IMR-90 (cell line): ENCODE results near the gene DKK3. TPM values are rescaled to one million over a fixed set of nuclear protein-coding genes. Genes with fewer than 3 reads are reported as not detected.

Experiments
- ATAC-seq: fragments of 200-7000 bp; cut with Tn5 transposase; 2 replicates; pipeline ENCODE4 v1.9.1; 2020; ENCODE audit warnings: low read depth, mild to moderate bottlenecking, moderate library complexity
- BruUV-seq: library from RNA; stranded (reverse); fragments of 400-500 nt; replicated peaks from 2 replicates; lab custom pipeline; 2021; lab: Mats Ljungman, UMichigan
- CTCF ChIA-PET: fragments of 300-600 bp; formaldehyde crosslinking; extraction: SDS; loops from one replicate; lab custom pipeline; 2021; ENCODE audit warnings: antibody characterized with exemption; lab: Yijun Ruan, JAX
- POLR2A ChIA-PET: fragments of 300-600 bp; sonication (Branson Sonifier 250); formaldehyde crosslinking; loops from one replicate; lab custom pipeline; 2022; ENCODE audit warnings: antibody characterized with exemption; ENCODE audit not compliant: unreplicated experiment; lab: Charles Lee
- DNase-seq: peaks from one replicate; pipeline ENCODE4 v3.0.0; 2013
- H2AFZ ChIP-seq: replicated peaks from 2 replicates; pipeline ENCODE3; 2013; ENCODE audit warnings: low read length, mild to moderate bottlenecking; ENCODE audit not compliant: poor library complexity
- H2AK5ac ChIP-seq: 2 replicates; pipeline ENCODE4 v1.6.1; 2013; ENCODE audit warnings: low read depth, low read length, inconsistent platforms
- H2AK9ac ChIP-seq: replicated peaks from 2 replicates; pipeline ENCODE3; 2013; ENCODE audit warnings: mild to moderate bottlenecking, low read depth, low read length, moderate library complexity; ENCODE audit not compliant: poor library complexity
- H2BK120ac ChIP-seq: 2 replicates; pipeline ENCODE4 v1.6.1; 2013; ENCODE audit warnings: low read depth, low read length, inconsistent platforms
- H2BK15ac ChIP-seq: 3 replicates; pipeline ENCODE4 v1.6.1; 2013; ENCODE audit warnings: low read depth, low read length, inconsistent platforms
- H2BK20ac ChIP-seq: 2 replicates; pipeline ENCODE4 v1.6.1; 2013; ENCODE audit warnings: low read depth, mild to moderate bottlenecking, inconsistent platforms, low read length, moderate library complexity
- H2BK5ac ChIP-seq: 2 replicates; pipeline ENCODE4 v1.6.1; 2013; ENCODE audit warnings: mild to moderate bottlenecking, low read depth, low read length, inconsistent platforms; ENCODE audit not compliant: poor library complexity, severe bottlenecking
- H3K14ac ChIP-seq: replicated peaks from 2 replicates; pipeline ENCODE4 v1.6.1; 2013; ENCODE audit warnings: low read depth, low read length, inconsistent platforms
- H3K18ac ChIP-seq: 2 replicates; pipeline ENCODE4 v1.6.1; 2013; ENCODE audit warnings: low read depth, low read length, control low read depth
- H3K23ac ChIP-seq: 2 replicates; pipeline ENCODE4 v1.6.1; 2013; ENCODE audit warnings: low read depth, low read length, inconsistent platforms
- H3K27ac ChIP-seq: 2 replicates; pipeline ENCODE4 v1.5.1; 2013; ENCODE audit warnings: mild to moderate bottlenecking, control low read depth, low read length; ENCODE audit not compliant: insufficient read depth
- H3K27me3 ChIP-seq: 2 replicates; pipeline ENCODE4 v1.6.1; 2013; ENCODE audit warnings: low read length; ENCODE audit not compliant: control insufficient read depth, insufficient read depth
- H3K36me3 ChIP-seq: 2 replicates; pipeline ENCODE4 v1.6.1; 2013; ENCODE audit warnings: low read length, mixed read lengths; ENCODE audit not compliant: control insufficient read depth, insufficient read depth
- H3K4ac ChIP-seq: 2 replicates; pipeline ENCODE4 v1.6.1; 2013; ENCODE audit warnings: low read depth, low read length, inconsistent platforms
- H3K4me1 ChIP-seq: 2 replicates; pipeline ENCODE4 v1.6.1; 2013; ENCODE audit warnings: low read length, mixed read lengths; ENCODE audit not compliant: control insufficient read depth, insufficient read depth
- H3K4me2 ChIP-seq: 2 replicates; pipeline ENCODE4 v1.6.1; 2013; ENCODE audit warnings: low read depth, mild to moderate bottlenecking, control low read depth, low read length, moderate library complexity
- H3K4me3 ChIP-seq: 2 replicates; pipeline ENCODE4 v1.5.1; 2013; ENCODE audit warnings: low read depth, mild to moderate bottlenecking, control low read depth, low read length, moderate library complexity; ENCODE audit not compliant: insufficient read depth
- H3K56ac ChIP-seq: 2 replicates; pipeline ENCODE4 v1.6.1; 2013; ENCODE audit warnings: low read length, inconsistent platforms; ENCODE audit not compliant: insufficient read depth; ENCODE audit errors: extremely low read depth
- H3K79me1 ChIP-seq, 2 experiments: 2 replicates each; pipeline ENCODE4 v1.6.1; 2013; ENCODE audit warnings: low read length in 2 of 2, inconsistent platforms in 1 of 2, low read depth in 1 of 2
- H3K9ac ChIP-seq: 2 replicates; pipeline ENCODE4 v1.6.1; 2013; ENCODE audit warnings: low read depth, low read length, control low read depth
- H3K9me1 ChIP-seq: 2 replicates; pipeline ENCODE4 v1.6.1; 2013; ENCODE audit warnings: low read length, inconsistent platforms; ENCODE audit not compliant: insufficient read depth
- H3K9me3 ChIP-seq: 2 replicates; pipeline ENCODE4 v1.6.1; 2013; ENCODE audit warnings: low read length; ENCODE audit not compliant: control insufficient read depth, insufficient read depth
- H4K20me1 ChIP-seq: 2 replicates; pipeline ENCODE4 v1.6.1; 2013; ENCODE audit warnings: low read length, inconsistent platforms; ENCODE audit not compliant: insufficient read depth
- H4K5ac ChIP-seq: 2 replicates; pipeline ENCODE4 v1.6.1; 2013; ENCODE audit warnings: mild to moderate bottlenecking, low read depth, low read length, control low read depth
- H4K8ac ChIP-seq, 2 experiments: 2 replicates each; pipeline ENCODE4 v1.6.1; 2013; ENCODE audit warnings: low read depth in 2 of 2, low read length in 2 of 2, control low read depth in 1 of 2, inconsistent platforms in 1 of 2
- H4K91ac ChIP-seq: 2 replicates; pipeline ENCODE4 v1.6.1; 2013; ENCODE audit warnings: low read depth, low read length, inconsistent platforms; ENCODE audit not compliant: insufficient read depth
- BHLHE40 ChIP-seq: fragments of 150-350 bp; IDR thresholded peaks from 2 replicates; pipeline ENCODE4 v1.6.1; 2016; ENCODE audit warnings: mild to moderate bottlenecking, low read depth, low read length
- CEBPB ChIP-seq: IDR thresholded peaks from 2 replicates; pipeline ENCODE4 v1.6.1; 2012; ENCODE audit warnings: low read depth, low read length, improper control_type of control experiment
- CHD1 ChIP-seq: IDR thresholded peaks from 2 replicates; pipeline ENCODE4 v1.6.1; 2012; ENCODE audit warnings: low read depth, low read length, improper control_type of control experiment
- CTCF ChIP-seq: conservative IDR thresholded peaks from 2 replicates; pipeline ENCODE4 v1.5.1; 2012; ENCODE audit warnings: mild to moderate bottlenecking, low read depth, low read length, improper control_type of control experiment
- ELK1 ChIP-seq: fragments of 150-350 bp; IDR thresholded peaks from 2 replicates; pipeline ENCODE4 v1.6.1; 2016; ENCODE audit warnings: low read depth, mild to moderate bottlenecking, low read length, moderate library complexity, borderline replicate concordance
- FOS ChIP-seq: fragments of 150-350 bp; IDR thresholded peaks from 2 replicates; pipeline ENCODE4 v1.6.1; 2016; ENCODE audit warnings: low read depth, low read length
- MAFK ChIP-seq: IDR thresholded peaks from 2 replicates; pipeline ENCODE4 v1.6.1; 2012; ENCODE audit warnings: low read depth, low read length, improper control_type of control experiment
- MAZ ChIP-seq: IDR thresholded peaks from 2 replicates; pipeline ENCODE4 v1.6.1; 2012; ENCODE audit warnings: low read depth, mild to moderate bottlenecking, low read length, improper control_type of control experiment, moderate library complexity, borderline replicate concordance
- MXI1 ChIP-seq: IDR thresholded peaks from 2 replicates; pipeline ENCODE4 v1.6.1; 2012; ENCODE audit warnings: low read depth, mild to moderate bottlenecking, low read length, moderate library complexity, borderline replicate concordance
- NFE2L2 ChIP-seq: fragments of 150-350 bp; IDR thresholded peaks from 2 replicates; pipeline ENCODE4 v1.6.1; 2016; ENCODE audit warnings: low read depth, mild to moderate bottlenecking, low read length
- POLR2A ChIP-seq: IDR thresholded peaks from 2 replicates; pipeline ENCODE4 v1.6.1; 2012; ENCODE audit warnings: mild to moderate bottlenecking, low read depth, low read length
- RAD21 ChIP-seq: IDR thresholded peaks from 2 replicates; pipeline ENCODE4 v1.6.1; 2012; ENCODE audit warnings: low read length, improper control_type of control experiment
- RCOR1 ChIP-seq: IDR thresholded peaks from 2 replicates; pipeline ENCODE4 v1.6.1; 2012; ENCODE audit warnings: mild to moderate bottlenecking, low read length, improper control_type of control experiment; ENCODE audit not compliant: insufficient replicate concordance
- RFX5 ChIP-seq: IDR thresholded peaks from 2 replicates; pipeline ENCODE4 v1.8.0; 2012; ENCODE audit warnings: low read depth, mild to moderate bottlenecking, low read length, moderate library complexity
- SMC3 ChIP-seq: fragments of 150-350 bp; IDR thresholded peaks from 2 replicates; pipeline ENCODE4 v1.6.1; 2016; ENCODE audit warnings: low read depth, mild to moderate bottlenecking, antibody characterized with exemption, low read length, moderate library complexity
- USF2 ChIP-seq: fragments of 150-350 bp; IDR thresholded peaks from 2 replicates; pipeline ENCODE4 v1.6.1; 2017; ENCODE audit warnings: mild to moderate bottlenecking, antibody characterized with exemption, low read length, low read depth
- WGBS, 2 experiments: methylation state at CpG; one replicate each; pipeline versions ENCODE4 v1.1.5 to v1.1.7; 2013; ENCODE audit warnings: missing lambda C conversion rate in 2 of 2; ENCODE audit not compliant: insufficient read length in 1 of 2; ENCODE audit errors: extremely low coverage in 2 of 2; 5-methylcytosine and 5-hydroxymethylcytosine counted together
- dilution Hi-C: fragments of 300-500 bp; cut with HindIII; formaldehyde crosslinking; loops from one replicate; pipeline ENCODE4 v1.14.3; 2018; ENCODE audit warnings: low sequenced_read_pairs; ENCODE audit not compliant: unreplicated experiment
- in situ Hi-C: fragments of 300-500 bp; cut with MboI; formaldehyde crosslinking; loops from 3 replicates; pipeline ENCODE4 v1.14.3; 2019; ENCODE audit warnings: low sequenced_read_pairs, inconsistent platforms, mixed read lengths
- intact Hi-C: fragments of 100-400 bp; cut with micrococcal nuclease; formaldehyde crosslinking; loops from 2 replicates; pipeline ENCODE4 v1.10.0; 2022
- polyA plus RNA-seq, 3 experiments: library from polyadenylated mRNA; depleted of rRNA; stranded (reverse); fragments of >200 nt; gene quantifications; 2 replicates each; pipeline ENCODE4 v1.2.3, GENCODE V29; 2012; ENCODE audit warnings: low replicate concordance in 1 of 3
- total RNA-seq: library from RNA; depleted of rRNA; stranded (reverse); fragments of >200 nt; gene quantifications from 2 replicates; pipeline ENCODE4 v1.2.3, GENCODE V29; 2012

DKK3 gene
- total and polyA plus RNA-seq, 2 of the 4 experiments (the other 2 are of a cell fraction), result 453 to 964 TPM

GRCh38 chr11:12019866-12020416, 11.5 kb upstream of the DKK3 start:
- dilution Hi-C loops, result no loop called here

More at GRCh38 chr11:12019866-12020416, 11.5 kb upstream of the DKK3 start:
- Histone ChIP-seq H3K9me3 (no peaks in the 10 kb centered on the region), H4K5ac (no peak overlapping the region), H3K9me1 (peaks cover 15% of the 10 kb centered on the region), H2AK5ac (0 out of 2 replicates have a peak overlapping the region, but pooled peaks have one; percentile 7), H3K27me3 (no peaks in the 10 kb centered on the region), H2BK15ac (peak overlapping the region; percentile 15; the same call in 1 of the 3 replicates), H3K9ac (no peak overlapping the region), H3K36me3 (no peaks in the 10 kb centered on the region), H3K27ac (no peak overlapping the region), H3K79me1 (no peaks in the 10 kb centered on the region), H2BK120ac (peak overlapping the region; percentile 71), H4K8ac (peak overlapping the region in 1 of 2 experiments; percentile 89; a peak in 3 of 4 replicates), H3K56ac (0 out of 2 replicates have a peak overlapping the region, but pooled peaks have one; percentile 27), H3K4me2 (peak overlapping the region; percentile 61; the same call in 1 of the 2 replicates), H4K91ac (peak overlapping the region; percentile 39; the same call in 1 of the 2 replicates), H2AFZ (no peak overlapping the region), H3K14ac (peak overlapping the region; percentile 61; the same call in 1 of the 2 replicates), H3K4me1 (peaks cover 14% of the 10 kb centered on the region), H3K4me3 (no peak overlapping the region), H3K4ac (peak overlapping the region; percentile 53; the same call in 1 of the 2 replicates), H3K23ac (peak overlapping the region; percentile 68), H3K18ac (no peak overlapping the region), H2BK20ac (peak overlapping the region; percentile 36), H2AK9ac (peak overlapping the region; percentile 44), H4K20me1 (no peaks in the 10 kb centered on the region), H2BK5ac (no peak overlapping the region)
- POLR2A ChIA-PET, result no interaction called here
- no TSS peak for BruUV-seq
- ATAC-seq (peak; percentile 41), DNase-seq (no peak)
- CTCF ChIA-PET, result no interaction called here
- TF ChIP-seq CHD1 (no peak), RFX5 (no peak), RCOR1 (no peak), BHLHE40 (no peak), USF2 (no peak), SMC3 (no peak), MAZ (no peak), POLR2A (no peak), RAD21 (no peak), CEBPB (no peak), FOS (no peak), NFE2L2 (no peak), ELK1 (no peak), CTCF (no peak), MXI1 (no peak), MAFK (no peak)
- intact Hi-C loops, result no loop called here
- in situ Hi-C loops, result no loop called here
- no CpG with 5 or more reads among the region's 3 CpGs for WGBS, 2 experiments
